Duodenal mucosa (tissue), 2 donors: ENCODE measurements around the gene UPK1A.

ENCODE experiments used
- H3K27ac ChIP-seq: one replicate; pipeline ENCODE4 v1.7.0; 2013; ENCODE audit warnings: low read depth, low read length
- H3K27me3 ChIP-seq, 2 donors: one replicate each; pipeline ENCODE4 v1.7.0; 2013; ENCODE audit warnings: low read length in 2 of 2, control low read depth in 1 of 2; ENCODE audit not compliant: insufficient read depth in 2 of 2, control insufficient read depth in 1 of 2
- H3K36me3 ChIP-seq, 2 donors: one replicate each; pipeline ENCODE4 v1.7.0; 2013; ENCODE audit warnings: low read length in 2 of 2, control low read depth in 1 of 2; ENCODE audit not compliant: insufficient read depth in 2 of 2, control insufficient read depth in 1 of 2
- H3K4me1 ChIP-seq, 2 donors: one replicate each; pipeline ENCODE4 v1.7.0; 2013; ENCODE audit warnings: low read length in 2 of 2, control low read depth in 1 of 2; ENCODE audit not compliant: insufficient read depth in 2 of 2, control insufficient read depth in 1 of 2
- H3K4me3 ChIP-seq, 2 donors: one replicate each; pipeline ENCODE4 v1.7.0; 2013; ENCODE audit warnings: low read length in 2 of 2, low read depth in 1 of 2
- H3K9ac ChIP-seq, 2 donors: one replicate each; pipeline ENCODE4 v1.7.0; 2013; ENCODE audit warnings: low read length in 2 of 2, low read depth in 1 of 2
- H3K9me3 ChIP-seq, 2 donors: one replicate each; pipeline ENCODE4 v1.7.0; 2013; ENCODE audit warnings: low read length in 2 of 2, control low read depth in 1 of 2; ENCODE audit not compliant: control insufficient read depth in 1 of 2

Gene UPK1A

GRCh38 chr19:35633727-35634440, 32.4 kb upstream of the UPK1A start:
- Histone ChIP-seq H3K4me1 (peaks cover 5 to 7% of the 10 kb centered on the region in 2 donors), H3K9ac (no peak overlapping the region), H3K27ac (no peak overlapping the region), H3K4me3 (no peak overlapping the region), H3K36me3 (peaks cover 33 to 63% of the 10 kb centered on the region in 2 donors), H3K27me3 (no peaks in the 10 kb centered on the region), H3K9me3 (no peaks in the 10 kb centered on the region)

GRCh38 chr19:35636651-35637050, 29.7 kb upstream of the UPK1A start:
- no peak overlapping the region for H3K27ac ChIP-seq
- H3K36me3 ChIP-seq: peaks cover 26 to 52% of the 10 kb centered on the region in 2 donors
- H3K4me1 ChIP-seq: no peaks in the 10 kb centered on the region
- H3K9me3 ChIP-seq: no peaks in the 10 kb centered on the region
- no peak overlapping the region for H3K4me3 ChIP-seq
- no peak overlapping the region for H3K9ac ChIP-seq
- H3K27me3 ChIP-seq: no peaks in the 10 kb centered on the region

- H3K27me3 ChIP-seq: no peaks in the 10 kb centered on the region
Measured at GRCh38 chr19:35637165-35637564, 29.2 kb upstream of the UPK1A start.

GRCh38 chr19:35639321-35639639, 27.0 kb upstream of the UPK1A start:
- Histone ChIP-seq H3K36me3 (peaks cover 20 to 26% of the 10 kb centered on the region in 2 donors), H3K4me1 (peaks cover 3 to 11% of the 10 kb centered on the region in 2 donors), H3K9ac (no peak overlapping the region), H3K4me3 (no peak overlapping the region), H3K27me3 (no peaks in the 10 kb centered on the region), H3K9me3 (no peaks in the 10 kb centered on the region), H3K27ac (no peak overlapping the region)

More at GRCh38 chr19:35637165-35637564, 29.2 kb upstream of the UPK1A start:
- Histone ChIP-seq H3K4me1 (peaks cover 0 to 2% of the 10 kb centered on the region in 2 donors), H3K9ac (no peak overlapping the region), H3K4me3 (no peak overlapping the region), H3K9me3 (no peaks in the 10 kb centered on the region), H3K27ac (no peak overlapping the region), H3K36me3 (peaks cover 23 to 47% of the 10 kb centered on the region in 2 donors)

- no peak overlapping the region for H3K9ac ChIP-seq
- no peaks in the 10 kb centered on the region for H3K27me3 ChIP-seq
- H3K27ac ChIP-seq: no peak overlapping the region
- no peak overlapping the region for H3K4me3 ChIP-seq
- no peaks in the 10 kb centered on the region for H3K9me3 ChIP-seq
- peaks cover 7 to 15% of the 10 kb centered on the region in 2 donors for H3K4me1 ChIP-seq
- H3K36me3 ChIP-seq: peaks cover 20 to 24% of the 10 kb centered on the region in 2 donors
Measured at GRCh38 chr19:35639863-35640262, 26.5 kb upstream of the UPK1A start.

- Histone ChIP-seq H3K27me3 (no peaks in the 10 kb centered on the region), H3K27ac (no peak within 1 kb of the TSS), H3K4me1 (peaks cover 11 to 20% of the 10 kb centered on the region in 2 donors), H3K36me3 (peaks cover 15 to 16% of the 10 kb centered on the region in 2 donors), H3K4me3 (no peak within 1 kb of the TSS), H3K9ac (no peak within 1 kb of the TSS), H3K9me3 (no peaks in the 10 kb centered on the region)
Measured at GRCh38 chr19:35641515-35642151, 24.7 kb upstream of the UPK1A start, which contains the start of gene ETV2. TSS of gene ETV2 (plus strand) at chr19:35641745. CDS start at chr19:35642461, 716 bp downstream.

- Histone ChIP-seq H3K9me3 (no peaks in the 10 kb centered on the region), H3K4me1 (peaks cover 11 to 20% of the 10 kb centered on the region in 2 donors), H3K27ac (no peak overlapping the region), H3K36me3 (peaks cover 9 to 10% of the 10 kb centered on the region in 2 donors), H3K4me3 (no peak overlapping the region), H3K9ac (no peak overlapping the region), H3K27me3 (no peaks in the 10 kb centered on the region)
Measured at GRCh38 chr19:35642312-35642711, 24.0 kb upstream of the UPK1A start.

GRCh38 chr19:35642798-35643254, 23.5 kb upstream of the UPK1A start:
- H3K9me3 ChIP-seq: no peaks in the 10 kb centered on the region
- H3K27me3 ChIP-seq: no peaks in the 10 kb centered on the region
- H3K9ac ChIP-seq: peak overlapping the region; percentile 81 to 82

GRCh38 chr19:35643255-35644205, 22.8 kb upstream of the UPK1A start:
- no peaks in the 10 kb centered on the region for H3K27me3 ChIP-seq
- no peaks in the 10 kb centered on the region for H3K36me3 ChIP-seq
- H3K4me1 ChIP-seq: peaks cover 11 to 23% of the 10 kb centered on the region in 2 donors
- H3K9ac ChIP-seq: peak overlapping the region; percentile 81 to 82
- peak overlapping the region; percentile 94 for H3K27ac ChIP-seq
- H3K4me3 ChIP-seq: peak overlapping the region; percentile 84 to 90
- no peaks in the 10 kb centered on the region for H3K9me3 ChIP-seq

More at GRCh38 chr19:35642798-35643254, 23.5 kb upstream of the UPK1A start:
- Histone ChIP-seq H3K4me1 (peaks cover 11 to 23% of the 10 kb centered on the region in 2 donors), H3K4me3 (peak overlapping the region; percentile 84 to 90), H3K36me3 (peaks cover 4 to 5% of the 10 kb centered on the region in 2 donors), H3K27ac (no peak overlapping the region)
